HG02571 (cell line): ENCODE measurements around the gene TMEM250.

ENCODE experiments used
- ATAC-seq: cut with Tn5 transposase; IDR thresholded peaks from one replicate; pipeline ENCODE4 v1.9.1; 2021; ENCODE audit warnings: mild to moderate bottlenecking, moderate library complexity; ENCODE audit not compliant: unreplicated experiment

The TMEM250 gene

GRCh38 chr9:136084063-136084944 lies 34.4 kb downstream of the TMEM250 start:
- ATAC-seq = no peak

GRCh38 chr9:136083558-136084062 lies 35.1 kb downstream of the TMEM250 start:
- ATAC-seq = no peak

- ATAC-seq = no peak
Observed at GRCh38 chr9:136082496-136083361, 35.9 kb downstream of the TMEM250 start.

- no peak for ATAC-seq
Observed at GRCh38 chr9:136081826-136082495, 36.7 kb downstream of the TMEM250 start.

GRCh38 chr9:136081113-136081825 lies 37.4 kb downstream of the TMEM250 start:
- no peak for ATAC-seq

GRCh38 chr9:136080716-136081112 lies 38.0 kb downstream of the TMEM250 start:
- ATAC-seq = no peak

- ATAC-seq = no peak
Observed at GRCh38 chr9:136079916-136080246, 38.8 kb downstream of the TMEM250 start.

GRCh38 chr9:136079211-136079915 lies 39.3 kb downstream of the TMEM250 start:
- no peak for ATAC-seq

GRCh38 chr9:136078498-136079011 lies 40.1 kb downstream of the TMEM250 start:
- ATAC-seq = no peak

GRCh38 chr9:136078024-136078423 lies 40.7 kb downstream of the TMEM250 start:
- ATAC-seq = no peak

- no peak for ATAC-seq
Observed at GRCh38 chr9:136077491-136077890, 41.2 kb downstream of the TMEM250 start.

GRCh38 chr9:136075881-136076678 lies 42.6 kb downstream of the TMEM250 start:
- no peak for ATAC-seq

- ATAC-seq = no peak
Observed at GRCh38 chr9:136075134-136075841, 43.4 kb downstream of the TMEM250 start.

- no peak for ATAC-seq
Observed at GRCh38 chr9:136074706-136075105, 44.0 kb downstream of the TMEM250 start.
